A172 (cell line): ENCODE measurements around the gene SIGLEC7. TPM values are rescaled to one million over a fixed set of nuclear protein-coding genes. Genes with fewer than 3 reads are reported as not detected.

ENCODE experiments used
- DNase-seq: peaks from one replicate; pipeline ENCODE4 v3.0.0-alpha.2; 2015; ENCODE audit warnings: low spot score
- total RNA-seq: library from RNA; depleted of rRNA; stranded (reverse); fragments of >200 nt; shearing (Covaris generic); gene quantifications from 2 replicates; pipeline ENCODE4 v1.2.3, GENCODE V29; 2014; rRNA removed

Gene SIGLEC7
- not detected in 2 replicates for total RNA-seq

DNA sequence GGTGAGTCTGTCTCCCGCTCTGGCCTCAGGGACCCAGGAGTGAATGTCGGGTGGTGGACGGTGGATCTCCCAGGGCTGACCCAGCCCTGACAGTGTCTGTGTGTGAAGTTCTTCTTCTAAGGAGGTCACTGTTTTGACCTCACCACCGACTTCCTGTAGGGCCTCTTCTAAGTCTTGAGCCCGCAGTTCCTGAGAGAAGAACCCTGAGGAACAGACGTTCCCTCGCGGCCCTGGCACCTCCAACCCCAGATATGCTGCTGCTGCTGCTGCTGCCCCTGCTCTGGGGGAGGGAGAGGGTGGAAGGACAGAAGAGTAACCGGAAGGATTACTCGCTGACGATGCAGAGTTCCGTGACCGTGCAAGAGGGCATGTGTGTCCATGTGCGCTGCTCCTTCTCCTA lies at the start of gene SIGLEC7:
TSS of gene SIGLEC7 (plus strand) at position 183 of the 400 bp plus-strand sequence. CDS start at position 252, 69 bp downstream.
- no peak for DNase-seq

DNA sequence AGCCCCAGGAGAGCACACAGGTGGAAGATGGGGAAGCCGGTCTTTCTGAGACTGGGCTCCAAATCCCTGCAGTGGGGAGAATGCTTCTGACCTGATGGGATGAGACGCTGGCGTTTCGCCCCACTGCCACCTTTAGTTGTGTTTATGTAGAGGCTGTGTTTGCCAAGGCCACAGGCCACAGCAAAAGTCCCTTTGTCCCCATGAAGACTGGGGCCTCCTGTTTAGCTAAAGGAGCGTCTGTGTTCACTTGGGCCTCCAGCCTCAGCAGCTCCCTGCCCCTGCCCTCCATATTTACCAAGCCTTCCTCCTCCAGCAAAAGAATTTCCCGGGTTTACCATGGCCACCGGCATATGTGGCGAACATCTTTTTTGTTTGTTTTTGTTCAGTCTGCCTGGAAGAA lies 49.0 kb upstream of the SIGLEC7 start:
- DNase-seq, result no peak

DNA sequence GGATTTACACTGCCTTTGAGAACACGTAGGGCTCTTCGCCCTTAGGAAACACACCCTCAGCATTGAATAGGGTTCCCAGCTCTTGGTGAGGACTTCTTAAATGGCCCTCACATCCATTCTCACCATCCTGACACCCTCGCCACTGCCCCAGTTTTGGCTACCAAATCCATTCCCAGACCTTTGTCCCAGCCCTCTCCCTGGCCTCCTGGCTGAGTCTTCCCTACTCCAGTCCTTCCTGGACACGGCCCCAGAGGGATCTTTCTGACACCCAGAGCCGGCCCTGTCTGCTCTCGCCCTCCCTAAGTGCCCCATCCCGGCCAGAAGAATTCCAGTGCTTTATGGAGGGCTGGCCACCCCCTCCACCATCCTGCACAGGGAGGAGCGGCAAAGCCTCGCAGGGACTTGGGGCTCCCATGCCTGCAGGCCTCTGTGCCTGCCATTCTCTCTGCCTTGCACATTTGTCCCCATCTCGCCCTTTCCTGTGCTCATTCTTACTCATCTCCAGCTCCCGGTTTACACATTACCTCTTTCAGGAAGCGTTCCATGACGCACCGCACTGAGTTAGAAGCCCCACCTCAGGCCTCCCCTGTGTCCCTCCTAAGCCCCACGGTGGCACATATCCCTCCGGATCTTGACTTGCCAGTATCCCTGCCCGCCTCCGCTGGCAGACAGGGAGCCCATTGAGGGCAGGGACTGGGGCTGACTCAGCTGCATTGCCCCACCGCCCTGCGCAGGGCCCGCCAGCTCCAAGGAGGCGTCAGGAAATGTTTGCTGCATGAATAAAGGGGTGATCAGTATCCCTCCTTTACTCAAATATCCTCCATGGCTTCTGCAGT lies 48.4 kb upstream of the SIGLEC7 start:
- no peak for DNase-seq

DNA sequence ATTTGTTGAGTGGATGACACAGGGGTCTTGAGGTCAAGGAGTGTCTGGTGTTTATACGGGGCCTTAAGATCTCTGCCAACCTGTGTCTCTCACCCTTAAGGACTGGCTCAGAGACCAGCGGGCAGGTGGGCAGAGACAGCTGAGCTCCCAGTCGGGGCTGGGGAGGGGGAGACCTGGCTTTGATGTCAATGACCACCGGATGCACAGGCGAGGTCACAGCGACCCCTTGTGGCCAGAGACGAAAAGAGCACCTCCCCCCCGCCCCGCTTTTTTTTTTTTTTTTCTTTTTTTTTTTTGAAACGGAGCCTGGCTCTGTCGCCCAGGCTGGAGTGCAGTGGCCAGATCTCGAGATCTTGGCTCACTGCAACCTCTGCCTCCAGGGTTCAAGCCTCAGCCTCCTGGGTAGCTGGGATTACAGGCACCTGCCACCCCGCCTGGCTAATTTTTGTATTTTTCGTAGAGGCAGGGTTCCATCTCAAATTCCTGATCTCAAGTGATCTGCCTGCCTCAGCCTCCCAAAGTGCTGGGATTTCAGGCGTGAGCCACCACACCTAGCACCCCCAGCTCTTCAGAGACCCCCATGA lies 47.3 kb upstream of the SIGLEC7 start:
- DNase-seq, result no peak

GRCh38 chr19:51096473-51097165 lies 45.5 kb upstream of the SIGLEC7 start:
- no peak for DNase-seq

- DNase-seq, result peak; percentile 27
Observed at GRCh38 chr19:51097166-51097738, 44.8 kb upstream of the SIGLEC7 start.

GRCh38 chr19:51097796-51098195 lies 44.3 kb upstream of the SIGLEC7 start:
- no peak for DNase-seq

DNA sequence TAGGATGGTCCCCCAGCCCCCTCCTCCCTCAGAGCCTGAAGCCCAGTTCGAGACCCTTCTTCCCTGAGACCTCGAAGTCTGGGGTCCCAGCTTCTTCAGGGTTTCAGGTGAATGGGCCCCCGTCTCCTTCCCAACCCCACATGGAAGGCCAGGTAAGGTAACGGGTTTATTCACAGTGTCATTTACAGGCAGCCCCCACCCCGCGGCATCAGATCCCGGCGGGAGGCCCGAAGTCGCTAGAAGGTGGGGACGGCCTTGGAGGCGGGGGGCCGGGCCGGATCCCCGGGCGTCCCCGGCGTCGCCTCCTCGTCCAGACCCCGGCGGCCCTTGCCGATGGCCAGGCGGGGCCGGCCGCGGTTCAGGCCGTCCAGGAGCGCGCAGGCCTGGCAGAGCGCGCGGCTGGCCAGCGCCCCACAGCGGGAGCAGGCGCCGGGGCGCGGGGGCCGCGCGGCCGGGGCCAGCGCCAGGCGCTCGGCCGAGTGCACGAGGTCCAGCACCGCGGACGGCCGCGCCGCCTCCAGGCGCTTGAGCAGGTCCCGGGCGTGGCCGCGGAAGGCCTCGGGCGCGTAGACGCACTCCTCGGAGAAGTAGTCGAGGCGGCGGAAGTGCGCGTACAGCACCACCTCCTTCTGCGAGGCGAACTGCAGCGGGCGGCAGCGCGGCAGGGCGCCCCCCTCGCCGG lies 43.6 kb upstream of the SIGLEC7 start:
- no peak for DNase-seq

DNA sequence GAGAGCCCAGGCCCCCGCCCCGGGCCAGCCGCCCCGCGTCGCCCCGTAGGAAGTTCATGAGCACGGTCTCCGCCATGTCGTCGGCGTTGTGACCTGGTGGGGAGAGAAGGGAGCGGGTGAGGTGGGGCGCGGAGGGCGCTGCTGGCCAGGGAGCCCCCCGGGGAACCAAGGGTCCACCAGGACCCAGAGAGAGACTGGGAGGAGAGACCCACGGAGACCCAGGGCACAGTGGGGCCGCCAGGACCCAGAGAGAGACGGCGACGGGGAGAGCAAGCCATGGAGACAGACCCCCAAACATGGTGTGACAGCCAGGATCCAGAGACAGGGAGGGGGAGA lies 43.1 kb upstream of the SIGLEC7 start:
- no peak for DNase-seq

DNA sequence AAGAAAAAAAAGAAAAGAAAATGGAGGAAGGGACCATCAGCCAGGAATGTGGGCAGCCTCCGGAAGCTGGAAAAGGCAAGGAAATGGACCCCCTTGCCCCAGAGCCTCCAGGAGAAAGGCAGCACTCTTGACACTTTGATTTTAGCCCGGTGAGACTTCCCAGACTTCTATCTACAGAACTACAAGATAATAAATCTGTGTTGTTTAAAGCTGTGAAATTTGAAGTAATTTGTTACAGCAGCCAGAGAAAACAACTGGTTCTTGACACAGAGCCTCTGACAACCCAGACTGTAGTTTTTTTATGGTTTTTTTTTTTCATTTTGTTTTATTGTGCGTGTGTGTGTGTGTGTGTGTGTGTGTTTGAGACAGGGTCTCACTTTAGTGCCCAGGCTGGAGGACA lies 41.5 kb upstream of the SIGLEC7 start:
- DNase-seq, result no peak

DNA sequence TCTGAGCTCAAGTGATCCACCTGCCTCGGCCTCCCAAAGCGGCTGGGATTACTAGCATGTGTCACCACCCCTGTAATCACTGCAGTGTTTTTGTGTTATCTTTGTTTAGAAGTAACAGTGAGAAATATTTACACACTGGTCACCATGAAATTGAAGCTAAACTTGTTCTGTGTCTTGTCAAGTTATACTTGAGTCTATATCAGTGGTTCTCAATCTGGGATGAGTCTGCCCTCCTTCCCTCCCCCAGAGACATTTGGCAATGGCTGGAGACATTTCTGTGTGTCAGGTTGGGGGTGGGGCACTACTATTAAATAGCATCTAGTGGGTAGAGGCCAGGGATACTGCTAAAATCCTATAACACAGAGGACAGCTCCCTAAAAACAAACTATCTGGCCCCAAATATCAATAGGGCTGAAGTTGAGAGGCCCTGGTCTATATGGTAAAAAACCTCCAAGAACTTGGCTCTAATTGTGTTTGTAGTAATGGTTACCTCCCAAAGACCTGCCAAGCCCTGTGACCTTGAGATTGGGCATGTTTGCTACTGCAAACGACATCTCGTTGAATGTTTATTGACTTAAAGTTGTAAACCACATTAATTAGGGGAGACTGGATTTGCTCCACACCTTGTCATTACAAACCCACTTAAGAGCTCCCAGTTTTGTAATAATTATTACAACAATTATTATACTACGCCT lies 40.8 kb upstream of the SIGLEC7 start:
- DNase-seq, result no peak

DNA sequence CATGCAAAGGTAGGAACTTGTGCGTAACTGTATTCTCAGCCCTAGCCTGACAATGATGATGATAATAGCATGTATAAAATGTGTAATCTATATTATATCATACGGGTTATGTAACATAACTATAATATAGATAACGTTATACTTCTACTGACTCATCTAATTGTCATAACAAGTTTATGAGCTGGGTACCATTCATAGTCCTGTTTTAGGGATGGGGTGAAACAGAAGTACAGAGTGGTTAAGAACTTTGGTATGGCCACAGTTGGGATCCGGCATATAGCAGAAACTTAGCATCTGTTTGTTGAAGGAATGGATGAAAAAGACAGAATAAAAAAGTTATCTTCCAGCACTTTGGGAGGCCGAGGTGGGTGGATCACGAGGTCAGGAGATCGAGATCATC lies 39.1 kb upstream of the SIGLEC7 start:
- DNase-seq, result no peak

DNA sequence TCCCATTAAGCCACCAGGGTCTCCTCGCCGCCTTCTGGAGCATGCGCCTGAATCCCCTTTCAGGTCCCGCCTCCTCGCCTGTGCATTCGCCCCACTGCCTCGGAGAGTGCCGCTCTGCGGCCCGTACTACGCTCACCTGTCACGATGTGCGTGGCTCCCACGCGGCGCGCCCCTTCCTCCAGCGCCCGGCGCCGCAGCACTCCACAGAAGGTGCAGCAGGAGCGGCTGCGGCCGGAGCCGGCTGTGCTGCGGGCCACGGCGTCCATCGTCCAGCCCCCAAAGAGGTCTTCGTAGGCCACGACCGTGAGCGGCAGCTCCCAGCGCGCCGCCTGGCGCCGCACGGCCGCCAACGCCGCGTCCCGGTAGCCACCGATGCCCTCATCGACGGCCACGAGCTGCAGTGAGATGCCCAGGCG lies 38.2 kb upstream of the SIGLEC7 start:
- no peak for DNase-seq

DNA sequence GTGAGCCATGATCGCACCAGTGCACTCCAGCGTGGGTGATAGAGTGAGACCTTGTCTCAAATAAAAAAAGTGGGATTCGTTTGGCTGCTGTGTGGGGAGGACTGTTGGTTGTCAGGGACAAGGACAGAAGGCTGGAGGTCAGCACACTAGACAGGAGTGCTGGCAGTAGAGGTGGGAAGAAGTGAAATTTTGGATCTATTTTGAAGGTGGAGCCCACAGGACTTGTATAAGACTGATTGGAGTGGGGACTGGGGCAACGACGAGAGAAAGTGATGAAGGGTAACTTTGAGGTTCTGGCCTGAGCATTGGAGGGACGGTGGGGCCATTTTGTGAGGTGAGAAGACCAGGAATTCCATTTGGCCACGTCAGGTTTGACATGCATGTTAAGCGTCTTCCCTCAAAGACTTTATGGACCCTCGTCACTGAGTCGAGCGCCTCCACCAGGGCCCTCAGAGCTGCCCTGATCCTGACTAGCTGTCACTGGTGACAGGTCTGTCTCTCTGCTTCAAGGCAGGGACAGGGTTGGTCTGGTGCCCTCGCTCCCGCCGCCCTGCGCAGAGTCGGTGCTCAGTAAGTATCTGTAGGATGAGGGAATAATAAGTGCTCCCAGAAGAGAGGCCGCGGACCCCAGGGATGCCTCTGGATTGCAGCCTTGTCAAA lies 34.6 kb upstream of the SIGLEC7 start:
- DNase-seq, result no peak

- DNase-seq, result peak; percentile 95
Observed at GRCh38 chr19:51108066-51108804, 33.9 kb upstream of the SIGLEC7 start, which contains the start of gene CTU1. CTU1 (minus strand) TSS chr19:51108409; CDS start chr19:51104569, 3,840 bp downstream.

DNA sequence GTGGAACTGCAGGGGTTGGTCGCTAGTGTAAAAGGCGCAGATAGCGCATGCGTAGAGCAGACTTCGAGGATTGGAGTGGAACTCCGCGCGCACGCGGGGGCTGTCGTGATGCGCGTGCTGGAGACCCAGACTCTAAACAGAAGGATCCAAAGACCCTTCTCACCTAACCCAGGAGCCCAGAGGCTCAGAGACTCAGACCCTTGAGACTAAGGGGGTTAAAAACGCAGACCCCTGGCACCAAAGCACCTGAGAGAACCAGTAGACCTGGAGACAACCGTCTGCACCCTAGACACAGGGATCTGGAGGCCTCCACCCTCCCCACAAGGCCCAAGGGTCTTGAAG lies 33.3 kb upstream of the SIGLEC7 start:
- DNase-seq, result no peak

DNA sequence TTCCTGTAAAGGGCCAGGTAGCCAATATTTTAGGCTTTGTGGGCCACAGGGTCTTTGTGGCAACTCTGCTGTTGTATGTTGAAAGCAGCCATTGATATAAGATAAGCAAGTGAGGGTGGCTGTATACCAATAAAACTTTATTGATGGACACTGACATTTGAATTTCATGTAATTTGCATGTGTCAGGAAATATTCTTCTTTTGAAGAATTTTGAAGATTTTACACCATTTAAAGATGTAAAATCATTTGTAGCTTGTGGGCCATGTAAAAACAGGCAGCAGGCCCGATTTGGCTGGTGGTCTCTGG lies 31.5 kb upstream of the SIGLEC7 start:
- no peak for DNase-seq

DNA sequence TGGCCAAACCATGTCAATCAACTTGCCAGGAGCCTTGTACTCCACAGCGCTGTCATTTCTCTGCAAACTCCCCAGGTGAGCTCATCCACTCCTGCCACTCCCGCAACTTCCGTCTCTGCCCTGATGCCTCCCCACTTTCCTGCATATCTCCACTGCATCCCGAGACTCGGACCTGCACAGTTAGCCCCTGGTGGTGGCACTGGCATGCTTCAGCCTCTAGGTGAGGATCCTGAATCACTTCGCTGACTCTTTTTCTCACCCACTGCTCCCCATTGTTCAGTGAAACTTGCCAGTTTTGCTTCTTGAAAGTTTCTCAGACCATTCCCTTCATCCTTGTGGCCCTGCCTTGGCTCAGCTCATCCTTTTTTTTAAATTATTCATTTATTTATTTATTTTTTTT lies 30.5 kb upstream of the SIGLEC7 start:
- DNase-seq, result no peak

DNA sequence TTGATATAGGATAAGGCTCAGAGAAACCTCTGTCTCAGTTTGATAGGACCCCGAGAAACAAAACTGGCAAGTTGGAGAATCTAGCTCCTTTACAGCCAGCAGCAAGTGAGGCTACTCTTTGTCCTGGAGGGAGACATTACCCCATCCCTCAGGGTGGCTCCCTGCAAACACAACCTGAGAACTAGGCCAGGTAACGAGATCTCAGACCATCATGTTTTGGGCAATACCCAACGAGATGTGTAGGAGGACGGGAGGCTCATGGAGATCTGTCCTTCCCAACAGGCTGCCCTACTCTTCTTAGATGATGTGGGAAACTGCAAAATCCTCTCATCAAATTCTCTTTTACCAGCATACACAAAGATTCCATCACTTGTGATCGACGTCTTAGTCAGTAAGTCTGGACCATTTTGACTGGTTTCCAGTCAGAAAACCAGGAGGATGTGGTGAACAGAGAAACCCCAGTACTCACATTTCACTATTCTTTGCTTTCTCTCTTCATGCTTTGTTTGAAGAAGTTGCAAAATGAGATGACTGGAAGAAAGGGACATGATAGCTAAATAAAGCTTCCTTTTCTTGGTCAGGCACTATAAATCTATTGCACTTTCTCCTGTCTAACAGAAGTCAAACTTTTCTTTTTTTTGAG lies 27.9 kb upstream of the SIGLEC7 start:
- DNase-seq, result no peak
